Uterus (tissue), 2 donors: Measurements from ENCODE around the gene EXOC4.

Source experiments
- CTCF ChIP-seq, 4 experiments: fragments of 200-600 bp in 2 of 4; fragments of 450-650 bp in 2 of 4; sonication (generic) in 2 of 4; IDR thresholded peaks; one replicate each; pipeline ENCODE4 v1.5.1; 2016 to 2019; ENCODE audit warnings: antibody characterized with exemption in 4 of 4, mild to moderate bottlenecking in 2 of 4, moderate library complexity in 1 of 4
- POLR2A ChIP-seq, 2 donors: fragments of 450-650 bp; IDR thresholded peaks; one replicate each; pipeline ENCODE4 v1.6.1; 2016; ENCODE audit warnings: antibody characterized with exemption in 2 of 2, mild to moderate bottlenecking in 1 of 2, moderate library complexity in 1 of 2

- TF ChIP-seq POLR2A (IDR thresholded peaks at IDR 0.05) (no peak), CTCF (IDR thresholded peaks at IDR 0.05) (no peak)
Measured at GRCh38 chr7:134024739-134025138, 771.9 kb downstream of the EXOC4 start.
